ENCODE data around the gene LGALS9.
A peak's percentile ranks its signal among the peaks of the same experiment; 100 is the strongest.
"Not testable (repeated sequence)": the region's sequence is repeated elsewhere in the genome, so short reads cannot be mapped to it uniquely, and the experiment has no call there.

Gene LGALS9

DNA sequence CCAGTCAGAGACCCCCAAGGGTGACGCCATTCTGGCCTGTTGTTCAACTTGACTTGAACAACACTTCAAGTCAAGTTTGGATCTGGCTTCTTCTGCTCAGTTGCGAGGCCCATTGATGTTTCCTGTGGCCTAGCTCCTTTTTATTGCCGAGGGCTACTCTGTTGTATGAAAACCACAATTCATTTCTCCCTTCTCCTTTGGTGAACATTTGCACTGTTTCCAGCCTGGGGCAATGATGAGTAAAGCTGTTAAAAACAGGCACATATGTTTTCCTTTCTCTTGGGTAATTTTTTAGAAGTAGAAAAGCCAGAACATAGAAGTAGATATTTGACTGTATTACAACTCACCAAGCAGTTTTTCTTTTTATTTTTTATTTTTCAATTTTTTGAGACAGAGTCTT lies 1.7 kb upstream of the LGALS9 start:
- DNase-seq (ENCODE audit: low read depth): not testable (repeated sequence)

DNA sequence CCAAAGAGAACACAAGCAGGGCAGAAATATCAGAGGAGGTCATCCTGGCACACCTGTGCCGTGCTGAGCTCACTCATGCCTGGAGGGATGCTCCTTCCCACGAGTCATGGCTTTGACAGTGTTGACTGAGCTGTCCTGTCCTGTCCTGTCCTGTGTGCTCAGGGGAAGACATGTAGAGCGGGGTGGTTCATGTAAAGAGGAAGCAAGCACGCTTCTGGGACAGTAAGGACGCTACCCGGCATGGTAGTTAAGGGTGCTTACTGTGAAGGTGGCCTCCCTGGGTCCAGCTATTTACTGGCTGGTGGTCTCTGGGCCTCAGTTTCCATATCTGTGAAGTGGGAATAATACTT lies 398 bp downstream of the LGALS9 start:
- DNase-seq (ENCODE audit: low read depth): no peak

DNA sequence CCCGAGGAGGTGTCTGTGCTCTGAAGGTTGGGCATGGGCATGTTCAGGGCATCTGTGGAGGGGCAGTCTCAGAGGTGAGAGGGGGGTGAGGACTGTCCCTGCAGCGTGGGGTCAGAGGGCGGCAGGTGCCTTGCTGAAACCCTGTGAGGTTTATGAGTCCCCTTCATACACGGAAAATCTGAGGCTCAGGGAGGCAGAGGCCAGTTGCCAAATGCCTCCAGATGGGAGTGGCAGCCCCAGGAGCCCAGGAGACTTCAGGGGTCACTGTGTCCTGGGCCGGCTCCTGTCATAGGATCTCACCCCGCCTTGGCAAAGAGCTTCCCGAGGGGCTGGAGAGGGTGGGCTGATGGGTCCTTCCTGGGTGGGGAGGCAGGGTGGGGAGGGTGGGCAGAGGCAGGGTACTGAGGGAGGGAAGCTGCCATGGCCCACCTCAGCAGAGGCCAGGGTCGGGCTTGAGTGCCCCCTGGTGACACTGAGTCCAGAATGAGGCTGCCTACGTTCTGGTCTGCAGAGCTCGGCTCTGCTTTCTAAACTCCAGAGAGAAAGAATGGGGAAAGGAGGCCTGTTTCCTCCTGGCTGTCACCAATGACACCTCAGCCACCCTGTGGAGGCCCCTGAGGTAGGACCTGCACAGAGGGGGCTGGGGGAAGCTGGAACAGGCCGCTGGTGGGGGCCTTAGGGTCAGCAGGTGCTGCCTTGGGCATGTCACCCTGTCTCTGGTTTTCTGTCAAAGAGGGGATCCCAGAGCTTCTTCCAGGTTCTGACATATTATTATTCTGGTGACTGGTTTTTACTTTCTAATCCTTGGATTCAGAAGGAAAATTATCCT lies 1.1 kb downstream of the LGALS9 start:
- no peak for DNase-seq (ENCODE audit: low read depth)

DNA sequence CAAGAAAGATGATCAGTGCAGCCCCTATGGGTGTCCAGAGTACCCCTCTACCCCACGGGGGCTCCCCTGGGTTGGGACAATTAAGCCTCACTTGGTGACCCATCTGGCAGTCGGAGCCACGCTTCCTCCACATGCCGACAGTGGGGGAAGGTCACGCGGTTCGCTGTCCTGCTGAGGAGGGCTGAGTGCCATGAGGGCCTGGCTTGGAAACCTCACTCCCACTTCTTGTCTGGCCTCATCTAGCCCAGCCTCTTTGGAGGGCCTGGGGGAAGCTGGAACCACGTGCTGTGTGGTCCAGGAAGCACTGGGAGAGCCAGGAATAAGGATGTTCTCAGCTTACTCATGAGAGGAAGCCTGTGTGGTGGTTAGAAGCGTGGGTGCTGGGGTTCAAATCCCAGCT lies 1.8 kb downstream of the LGALS9 start:
- DNase-seq (ENCODE audit: low read depth): peak; percentile 51

DNA sequence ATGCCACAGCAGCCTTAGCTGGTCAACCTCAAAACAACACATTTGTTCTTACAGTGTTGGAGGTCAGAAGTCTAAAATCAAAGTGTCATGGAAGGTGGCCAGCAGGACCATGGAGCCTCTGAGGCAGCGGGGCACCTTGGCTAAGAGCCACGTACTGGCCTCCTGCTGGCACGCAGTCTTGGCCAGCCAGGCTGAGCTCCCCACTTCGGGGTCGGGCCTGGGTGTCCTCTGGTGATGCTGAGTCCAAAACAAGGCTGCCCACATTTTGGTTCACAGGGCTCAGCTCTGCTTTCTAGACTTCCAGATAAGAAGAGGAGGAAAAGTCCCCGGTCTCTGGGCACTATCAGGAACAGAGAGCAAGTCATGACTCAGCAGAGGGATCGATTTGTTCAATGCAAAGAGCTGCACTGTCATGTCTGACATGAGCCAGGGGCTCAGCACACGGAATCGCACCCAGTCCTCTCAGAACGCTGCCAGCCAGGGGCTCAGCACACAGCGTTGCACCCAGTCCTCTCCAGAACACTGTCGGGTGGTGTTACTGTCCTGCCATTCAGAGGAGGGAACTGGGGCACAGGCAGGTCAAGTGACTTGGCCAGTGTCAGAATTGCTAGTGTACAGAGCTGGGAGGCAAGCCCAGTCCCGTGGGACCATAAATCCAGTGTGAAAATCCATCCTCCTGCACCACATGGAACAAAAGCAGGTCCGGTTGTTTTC lies 2.5 kb downstream of the LGALS9 start:
- DNase-seq (ENCODE audit: low read depth): no peak

DNA sequence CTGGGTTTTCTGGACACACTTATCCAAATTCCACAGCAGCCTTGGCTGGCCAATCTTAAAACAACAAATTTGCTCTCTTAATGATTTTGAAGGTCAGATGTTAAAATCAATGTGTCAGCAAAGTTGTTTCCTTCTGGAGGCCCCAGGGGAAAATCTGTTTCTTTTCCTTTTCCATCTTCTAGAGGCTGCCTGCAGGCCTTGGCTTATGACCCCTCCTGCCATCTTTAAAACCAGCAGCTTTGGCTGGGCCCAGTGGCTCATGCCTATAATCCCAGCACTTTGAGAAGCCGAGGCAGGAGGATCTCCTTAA lies 3.0 kb downstream of the LGALS9 start:
- DNase-seq (ENCODE audit: low read depth): no peak

DNA sequence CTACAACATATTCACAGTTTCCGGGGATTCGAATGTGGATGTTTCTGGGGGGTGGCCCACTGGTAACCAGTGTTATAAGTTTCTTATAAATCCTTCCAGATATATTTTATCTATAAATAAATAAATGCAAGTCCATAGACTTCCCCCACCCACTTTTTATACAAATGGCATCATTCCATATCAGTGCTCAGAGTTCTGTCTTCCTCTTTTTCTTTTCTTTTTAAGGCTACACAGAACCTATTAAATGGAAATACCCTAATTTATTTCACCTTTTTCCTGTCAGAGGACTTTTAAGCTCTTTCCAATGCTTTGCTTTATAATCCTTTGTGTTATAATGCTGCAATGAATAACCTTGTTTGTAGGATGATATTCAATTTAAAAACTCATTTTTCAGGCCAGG lies 3.8 kb downstream of the LGALS9 start:
- no peak for DNase-seq (ENCODE audit: low read depth)

DNA sequence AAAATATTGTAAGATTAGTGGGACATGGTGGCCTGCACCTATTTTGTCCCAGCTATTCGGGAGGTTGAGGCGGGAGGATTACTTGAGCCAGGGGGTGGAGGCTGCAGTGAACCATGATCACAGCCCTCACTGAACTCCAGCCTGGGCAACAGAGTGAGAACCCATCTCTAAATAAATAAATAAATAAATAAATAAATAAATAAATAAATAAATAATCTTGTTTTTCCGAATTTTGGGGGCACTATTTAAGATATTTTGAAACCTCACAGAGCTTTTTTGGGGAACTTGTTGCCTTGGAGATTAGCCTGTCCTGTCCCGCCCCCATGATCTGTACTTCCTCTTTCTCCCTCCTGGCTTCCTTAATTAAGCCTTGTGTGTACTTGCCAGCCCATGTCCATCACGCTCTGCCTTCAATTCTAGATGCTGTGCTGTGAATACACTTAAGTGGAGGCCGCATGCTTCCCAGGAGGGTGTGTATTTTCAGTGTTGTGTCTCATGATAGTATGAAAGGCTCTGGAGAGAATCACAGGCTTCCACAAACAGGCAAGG lies 4.4 kb downstream of the LGALS9 start:
- DNase-seq (ENCODE audit: low read depth): no peak

DNA sequence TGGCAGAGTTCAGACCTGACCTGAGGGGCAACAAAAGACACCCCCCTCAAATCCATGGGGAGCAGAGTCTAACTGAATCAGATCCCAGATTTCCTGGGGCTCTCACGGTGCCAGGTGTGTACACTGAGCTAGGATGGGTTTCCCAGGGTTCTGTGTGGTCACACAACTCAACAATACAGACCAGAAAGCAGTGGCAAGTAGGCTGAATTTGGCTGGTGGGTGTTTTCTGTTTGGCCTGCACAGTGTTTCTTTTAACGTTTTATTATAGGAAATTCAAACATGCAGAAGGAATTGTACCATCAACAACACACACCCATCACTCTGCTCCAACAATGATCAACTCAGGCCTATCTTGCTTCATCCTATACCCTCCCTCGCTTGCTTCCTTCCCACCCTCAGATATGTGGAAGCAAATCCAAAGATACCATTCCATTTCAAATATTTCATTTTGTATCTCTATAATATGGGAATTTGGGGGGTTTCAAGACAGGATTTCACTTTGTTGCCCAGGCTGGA lies 5.1 kb downstream of the LGALS9 start:
- DNase-seq (ENCODE audit: low read depth): not testable (repeated sequence)

DNA sequence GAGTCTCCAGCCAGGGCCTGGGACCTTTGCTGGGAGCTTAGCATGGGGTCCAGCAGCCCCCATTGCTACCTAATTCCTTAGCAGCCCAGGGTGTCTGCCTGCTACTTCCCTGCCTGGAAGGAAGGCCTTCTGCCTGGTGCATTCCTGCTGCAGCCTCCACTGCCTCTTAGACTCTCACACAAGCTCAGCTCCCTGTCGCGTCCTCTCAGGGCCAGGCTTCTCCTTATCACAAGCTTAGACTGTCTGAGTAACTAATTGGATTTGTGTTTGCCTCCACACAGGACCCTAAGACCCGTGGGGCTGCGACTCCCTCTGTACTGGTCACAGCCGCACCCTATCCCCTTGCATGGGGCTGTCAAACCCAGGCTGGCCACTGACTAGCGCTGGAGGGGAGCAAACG lies 6.8 kb downstream of the LGALS9 start:
- DNase-seq (ENCODE audit: low read depth): not testable (repeated sequence)

DNA sequence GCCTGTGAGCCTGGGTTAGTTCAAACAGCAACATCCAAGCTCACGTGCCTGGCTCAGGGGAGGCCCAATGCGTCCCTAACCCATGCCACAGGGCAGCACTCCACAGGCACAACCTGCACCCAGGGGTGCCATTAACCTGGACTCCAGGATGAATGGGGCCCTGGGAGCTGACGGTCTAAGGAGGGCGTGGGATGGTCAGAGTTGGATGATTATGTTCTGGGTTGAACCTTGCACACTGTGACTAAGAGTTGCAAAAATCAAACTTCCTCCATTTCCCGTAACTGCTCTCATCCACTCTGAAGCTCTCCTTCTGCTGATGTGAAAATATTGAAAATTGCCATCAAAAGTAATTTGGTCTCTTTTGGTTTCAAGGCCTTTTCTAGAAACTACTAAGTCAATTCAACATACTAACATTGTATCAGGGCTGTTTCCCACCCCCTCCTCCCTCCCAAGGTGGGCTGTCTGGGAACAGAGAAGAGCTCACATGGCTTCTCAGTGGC lies 7.5 kb downstream of the LGALS9 start:
- DNase-seq (ENCODE audit: low read depth): not testable (repeated sequence)

DNA sequence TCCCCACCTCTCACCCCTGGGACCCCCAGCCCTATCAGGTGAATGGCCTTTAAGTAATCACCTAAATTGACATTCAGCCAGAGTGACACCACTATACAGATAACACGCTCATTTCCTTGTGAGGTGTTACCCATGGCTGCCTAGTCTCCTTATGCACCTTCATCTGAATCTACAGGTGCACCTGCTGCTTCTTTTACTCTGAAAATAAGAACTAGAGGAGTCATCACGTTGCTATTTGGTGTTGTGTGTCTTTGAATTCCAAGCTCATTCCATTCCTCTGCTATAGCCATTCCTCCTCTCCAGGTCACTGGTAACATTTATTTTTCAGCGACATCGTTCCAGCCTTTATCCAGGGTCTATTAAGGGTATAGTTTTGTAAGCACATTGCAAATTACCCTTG lies 9.8 kb downstream of the LGALS9 start:
- DNase-seq (ENCODE audit: low read depth): no peak

DNA sequence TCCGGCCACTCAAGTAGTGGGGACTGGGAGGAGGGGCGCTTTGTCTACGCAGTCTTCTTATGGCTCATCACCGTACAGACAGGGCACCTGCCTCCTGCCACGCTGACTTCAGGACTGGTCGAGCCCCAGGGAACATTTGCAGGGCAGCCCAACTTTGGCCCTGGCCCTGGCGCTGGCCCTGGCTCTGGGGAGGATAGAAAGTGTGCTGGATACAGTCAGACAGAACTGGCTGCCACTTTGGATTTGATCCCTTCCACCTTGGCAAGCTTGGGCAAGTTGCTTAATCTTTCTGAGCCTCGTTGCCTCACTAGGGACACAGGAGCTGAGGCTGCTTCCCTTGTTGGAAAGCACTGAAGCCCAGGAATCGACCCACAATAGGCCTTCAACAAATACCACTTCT lies 13.6 kb downstream of the LGALS9 start:
- no peak for DNase-seq (ENCODE audit: low read depth)

DNA sequence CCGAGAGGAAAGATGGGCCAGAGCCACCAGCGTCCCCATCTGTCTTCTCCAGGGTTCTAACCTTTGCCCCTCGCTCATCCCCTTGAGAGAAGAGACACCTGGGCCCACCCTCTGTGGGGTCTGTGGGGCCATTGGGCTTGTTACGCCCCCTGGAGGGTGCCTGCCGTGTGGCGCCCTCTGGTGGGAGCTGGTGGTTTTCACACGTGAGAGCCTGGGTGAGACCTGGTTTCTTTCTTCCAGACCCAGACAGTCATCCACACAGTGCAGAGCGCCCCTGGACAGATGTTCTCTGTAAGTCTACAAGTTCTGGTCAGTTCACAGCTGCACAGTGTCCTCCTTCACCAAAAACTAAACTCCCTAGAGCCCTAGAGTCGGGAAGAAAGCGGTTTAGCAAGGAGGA lies 14.6 kb downstream of the LGALS9 start:
- DNase-seq (ENCODE audit: low read depth): not testable (repeated sequence)

DNA sequence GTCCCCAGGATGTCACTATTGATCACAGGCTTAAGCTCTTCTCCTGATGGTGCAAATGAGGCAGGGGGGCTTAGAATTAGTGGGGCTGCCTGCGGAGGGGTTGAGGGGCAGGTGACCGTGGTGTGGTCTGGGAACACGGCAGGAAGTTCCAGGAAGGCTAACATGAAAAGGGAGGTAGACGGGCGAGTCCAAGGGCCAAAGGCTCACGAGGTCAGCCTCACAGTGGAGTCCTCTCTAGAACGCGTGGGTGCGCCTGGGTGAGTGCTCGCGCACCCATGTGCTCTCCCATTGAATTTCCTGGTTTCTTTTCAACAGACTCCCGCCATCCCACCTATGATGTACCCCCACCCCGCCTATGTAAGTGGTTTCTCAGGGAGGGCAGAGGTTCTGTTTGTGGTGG lies 15.2 kb downstream of the LGALS9 start:
- DNase-seq (ENCODE audit: low read depth): no peak

DNA sequence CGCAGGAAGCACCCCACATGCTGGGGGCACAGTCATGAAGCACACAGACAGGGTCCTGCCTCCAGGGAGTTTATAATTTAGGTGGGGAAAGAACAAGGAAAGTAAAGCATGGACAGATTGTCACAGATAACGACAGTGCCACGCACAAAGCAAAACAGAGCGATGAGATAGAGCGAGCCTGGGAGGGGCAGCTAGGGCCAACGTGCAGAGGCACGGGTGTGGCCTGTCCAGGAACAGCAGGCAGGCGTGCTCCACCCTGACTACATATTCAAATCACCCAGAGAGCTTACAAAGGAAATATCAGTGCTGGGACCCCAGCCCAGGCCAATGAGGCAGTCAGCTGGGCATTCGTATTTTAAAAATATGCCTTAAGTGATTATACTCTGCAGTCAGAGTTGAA lies 16.8 kb downstream of the LGALS9 start:
- no peak for DNase-seq (ENCODE audit: low read depth)

DNA sequence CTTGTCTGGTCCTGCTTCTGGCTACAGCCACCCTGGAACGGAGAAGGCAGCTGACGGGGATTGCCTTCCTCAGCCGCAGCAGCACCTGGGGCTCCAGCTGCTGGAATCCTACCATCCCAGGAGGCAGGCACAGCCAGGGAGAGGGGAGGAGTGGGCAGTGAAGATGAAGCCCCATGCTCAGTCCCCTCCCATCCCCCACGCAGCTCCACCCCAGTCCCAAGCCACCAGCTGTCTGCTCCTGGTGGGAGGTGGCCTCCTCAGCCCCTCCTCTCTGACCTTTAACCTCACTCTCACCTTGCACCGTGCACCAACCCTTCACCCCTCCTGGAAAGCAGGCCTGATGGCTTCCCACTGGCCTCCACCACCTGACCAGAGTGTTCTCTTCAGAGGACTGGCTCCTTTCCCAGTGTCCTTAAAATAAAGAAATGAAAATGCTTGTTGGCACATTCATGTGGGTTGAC lies 18.2 kb downstream of the LGALS9 start:
- DNase-seq (ENCODE audit: low read depth): not testable (repeated sequence)

DNA sequence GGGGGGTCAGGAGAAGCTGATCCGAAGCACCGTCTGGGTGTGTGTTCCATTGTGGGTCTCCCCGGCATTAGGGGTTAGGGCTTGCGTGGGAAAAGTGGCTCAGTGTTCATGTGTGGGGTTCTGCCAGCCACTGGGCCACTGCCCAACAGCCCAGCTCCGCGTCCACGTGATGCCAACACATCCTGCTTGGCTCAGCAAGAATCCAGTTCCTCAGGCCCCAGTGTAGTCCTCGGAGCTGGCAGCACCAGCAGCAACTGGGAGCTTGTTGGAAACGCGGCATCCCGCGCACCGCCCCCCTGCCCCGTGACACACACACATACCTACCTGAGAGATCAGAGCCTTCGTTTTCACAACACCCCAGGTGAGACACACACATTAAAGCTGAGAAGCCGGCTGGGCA lies 18.9 kb downstream of the LGALS9 start:
- no peak for DNase-seq (ENCODE audit: low read depth)

DNA sequence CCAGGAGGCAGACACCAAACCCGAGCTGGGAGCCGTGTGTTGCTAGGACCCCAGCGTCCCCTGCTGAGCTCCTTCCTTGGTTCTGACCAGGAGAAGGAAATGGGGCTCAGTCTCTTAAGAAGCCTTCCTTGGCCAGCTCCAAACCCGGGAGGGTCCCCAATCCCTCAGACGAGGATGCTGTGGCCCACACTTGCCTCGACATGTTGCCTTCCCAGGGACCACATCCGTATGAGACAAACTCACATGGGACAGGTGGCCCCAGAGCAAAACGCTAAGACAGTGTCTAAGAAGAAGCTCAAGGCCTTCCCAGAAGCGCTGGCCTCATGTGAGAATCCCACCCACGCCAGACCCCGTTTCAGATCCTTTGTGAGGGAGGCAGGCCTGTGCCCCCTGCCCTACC lies 19.8 kb downstream of the LGALS9 start:
- no peak for DNase-seq (ENCODE audit: low read depth)

DNA sequence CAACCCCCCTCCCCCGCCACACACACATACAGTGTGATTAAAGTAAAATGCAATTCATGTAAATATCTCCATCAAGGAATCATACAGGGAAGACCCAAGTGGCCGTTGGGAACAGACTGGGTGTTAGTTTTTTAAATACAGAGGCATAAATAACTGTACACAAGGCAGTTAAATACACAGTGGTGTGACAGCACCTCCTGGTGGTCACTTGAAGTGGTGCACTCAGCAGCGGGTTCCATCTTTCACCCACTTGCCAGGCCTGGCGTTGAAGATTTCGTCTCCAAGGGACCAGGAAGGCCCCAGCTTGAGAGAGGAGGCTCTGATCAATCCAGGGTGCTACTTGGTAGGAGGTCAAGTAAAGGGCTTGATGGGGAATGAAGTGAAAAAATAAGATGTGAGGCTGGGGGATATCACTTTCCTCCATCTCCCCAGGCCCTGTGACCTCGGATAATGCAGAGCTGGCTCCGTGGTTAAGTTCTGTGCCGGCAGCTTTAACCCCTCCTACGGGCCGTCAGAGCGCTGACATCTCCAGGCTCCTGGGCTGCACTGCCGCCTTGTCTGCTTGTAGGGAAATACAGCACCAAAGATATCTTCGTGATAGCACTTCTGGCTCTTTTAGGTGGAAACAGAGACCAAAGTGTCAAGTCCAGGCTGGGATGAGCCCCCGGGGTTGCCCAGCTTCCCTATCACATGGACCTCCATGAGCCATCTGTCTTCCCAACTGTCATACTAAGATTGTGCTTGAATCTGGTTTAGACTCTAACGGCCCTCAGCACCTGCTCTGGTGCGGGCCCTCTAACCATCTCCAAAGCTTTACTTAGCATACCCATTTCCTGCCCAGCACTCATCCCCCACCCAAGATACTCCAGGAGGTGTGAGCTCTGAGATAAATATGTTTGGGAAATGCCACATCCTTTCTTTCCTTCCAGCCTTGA lies 20.7 kb downstream of the LGALS9 start:
- DNase-seq (ENCODE audit: low read depth): peak; percentile 16

DNA sequence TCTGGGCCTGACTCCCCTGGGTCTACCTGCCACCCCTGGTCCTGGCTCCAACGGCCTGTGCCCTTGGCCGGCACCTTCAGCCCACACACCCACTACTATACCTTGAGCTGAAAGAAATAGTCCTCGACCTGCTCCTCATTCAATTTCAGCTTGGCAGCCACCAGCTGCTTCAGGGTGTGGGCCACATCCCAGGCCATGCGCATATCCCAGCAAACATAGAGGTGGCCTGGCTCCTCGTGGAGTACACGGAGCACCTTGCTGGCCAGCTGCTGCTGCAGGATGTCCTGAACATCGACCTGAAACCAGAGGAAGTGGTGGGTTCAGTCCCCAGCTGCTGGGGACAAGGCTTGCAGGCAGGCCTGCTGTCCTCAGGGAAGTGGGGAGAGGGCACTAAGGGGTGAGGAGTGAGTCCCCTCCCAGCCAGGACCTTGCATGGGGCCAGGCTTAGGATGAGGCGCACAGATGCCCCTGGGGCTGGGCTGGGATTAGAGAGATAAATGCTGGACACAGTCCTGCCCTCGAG lies 22.5 kb downstream of the LGALS9 start:
- DNase-seq (ENCODE audit: low read depth): not testable (repeated sequence)

DNA sequence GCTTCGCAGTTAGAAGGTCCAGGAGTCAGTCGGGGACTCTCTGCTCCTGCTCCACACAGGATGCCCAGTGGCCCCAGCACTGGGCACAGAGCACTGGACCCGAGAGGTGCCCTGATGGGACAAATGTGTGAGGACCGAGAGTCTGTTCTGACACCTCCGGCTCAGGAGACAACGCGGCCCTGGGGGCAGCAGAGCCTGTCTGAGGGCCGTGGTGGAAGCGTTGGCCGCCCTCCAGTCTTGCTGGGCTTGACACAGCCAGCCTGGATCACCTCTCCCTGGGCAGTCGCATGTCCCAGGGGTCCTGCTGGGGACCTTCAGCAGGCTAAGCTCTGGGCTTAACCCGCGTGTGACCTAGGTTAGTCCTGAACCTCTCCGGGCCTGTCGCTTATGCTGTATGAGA lies 23.1 kb downstream of the LGALS9 start:
- no peak for DNase-seq (ENCODE audit: low read depth)
